T-helper 2 cell treated with Interferon-gamma antibody and Interleukin-4, amounts not matched to agents 100 ng/mL and 5 ng/mL, for 36 hours (primary cell): ENCODE measurements around the gene ZNRF3. TPM values are rescaled to one million over a fixed set of nuclear protein-coding genes. Genes with fewer than 3 reads are reported as not detected.

Experiments
- intact Hi-C: fragments of 100-400 bp; cut with micrococcal nuclease; formaldehyde crosslinking; loops from one replicate; pipeline ENCODE4 v1.15.1; 2023
- total RNA-seq: library from RNA; stranded (reverse); gene quantifications from 2 replicates; pipeline ENCODE4 v1.2.3, GENCODE V29; 2022

Gene ZNRF3
- total RNA-seq, 1 donor from 2014 or later, result 0.82 TPM

DNA sequence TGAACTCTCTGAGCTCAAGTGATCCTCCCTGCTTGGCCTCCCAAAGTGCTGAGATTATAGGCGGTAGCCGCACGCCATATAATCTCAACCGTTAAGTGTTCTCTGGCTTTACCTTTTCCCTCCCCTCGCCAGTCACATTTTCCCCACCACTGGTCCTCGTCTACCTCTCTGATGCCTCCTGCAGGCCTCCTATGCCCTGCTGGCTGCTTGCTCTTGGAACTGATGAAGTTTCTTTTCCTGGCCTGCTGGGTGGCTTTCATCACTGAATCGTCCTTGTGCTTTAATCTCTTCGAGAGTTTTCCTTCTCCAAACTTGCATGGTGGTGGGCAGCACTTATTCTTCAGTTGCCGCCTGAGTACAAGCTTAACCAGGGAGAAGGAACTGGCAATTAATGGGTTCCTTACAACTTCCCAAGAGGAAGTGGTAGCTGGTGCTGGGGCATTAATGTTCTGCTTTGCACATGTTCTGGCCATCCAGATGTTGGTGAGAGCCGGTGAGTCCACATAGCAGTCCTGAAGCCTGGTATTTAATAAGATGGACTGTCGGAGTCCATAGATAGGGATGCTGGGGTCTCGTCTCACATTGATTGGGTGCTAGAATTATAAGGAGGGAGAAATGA lies 177.0 kb downstream of the ZNRF3 start:
- intact Hi-C loops, result no loop called here

- intact Hi-C loops, result no loop called here
These were observed 177.6 kb downstream of the ZNRF3 start for GRCh38 chr22:29060931-29061330.

GRCh38 chr22:29061773-29062172 lies 178.4 kb downstream of the ZNRF3 start, which contains the start of gene C22orf31:
C22orf31 (minus strand) TSS chr22:29061831; CDS start chr22:29061792, 39 bp downstream.
- intact Hi-C loops, result no loop called here

DNA sequence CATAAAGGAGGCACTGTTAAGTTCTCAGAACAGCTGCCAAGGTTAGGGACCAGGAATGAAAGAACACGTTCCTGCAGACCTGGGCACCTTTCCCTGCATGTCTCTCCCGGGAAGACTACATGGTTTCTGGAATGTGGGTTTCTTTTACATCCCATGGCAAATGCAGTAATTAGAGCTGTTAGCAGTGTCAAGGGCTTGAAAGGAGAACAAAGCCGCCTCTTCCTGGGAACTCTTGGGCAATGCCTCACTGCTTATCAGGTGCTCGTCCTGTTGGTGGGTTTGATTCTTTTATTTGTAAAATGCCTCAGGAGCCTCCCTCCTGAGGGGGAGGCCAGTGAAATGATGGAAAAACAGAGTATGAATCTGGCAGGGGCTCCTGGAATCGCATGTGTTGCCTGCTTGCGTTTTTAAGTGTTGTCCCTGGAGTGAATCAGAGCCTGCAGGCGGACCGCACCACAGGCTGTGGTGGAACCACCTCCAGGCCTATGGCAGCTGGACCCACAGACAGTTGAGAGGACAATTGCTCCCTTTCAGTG lies 179.0 kb downstream of the ZNRF3 start:
- intact Hi-C loops, result no loop called here

DNA sequence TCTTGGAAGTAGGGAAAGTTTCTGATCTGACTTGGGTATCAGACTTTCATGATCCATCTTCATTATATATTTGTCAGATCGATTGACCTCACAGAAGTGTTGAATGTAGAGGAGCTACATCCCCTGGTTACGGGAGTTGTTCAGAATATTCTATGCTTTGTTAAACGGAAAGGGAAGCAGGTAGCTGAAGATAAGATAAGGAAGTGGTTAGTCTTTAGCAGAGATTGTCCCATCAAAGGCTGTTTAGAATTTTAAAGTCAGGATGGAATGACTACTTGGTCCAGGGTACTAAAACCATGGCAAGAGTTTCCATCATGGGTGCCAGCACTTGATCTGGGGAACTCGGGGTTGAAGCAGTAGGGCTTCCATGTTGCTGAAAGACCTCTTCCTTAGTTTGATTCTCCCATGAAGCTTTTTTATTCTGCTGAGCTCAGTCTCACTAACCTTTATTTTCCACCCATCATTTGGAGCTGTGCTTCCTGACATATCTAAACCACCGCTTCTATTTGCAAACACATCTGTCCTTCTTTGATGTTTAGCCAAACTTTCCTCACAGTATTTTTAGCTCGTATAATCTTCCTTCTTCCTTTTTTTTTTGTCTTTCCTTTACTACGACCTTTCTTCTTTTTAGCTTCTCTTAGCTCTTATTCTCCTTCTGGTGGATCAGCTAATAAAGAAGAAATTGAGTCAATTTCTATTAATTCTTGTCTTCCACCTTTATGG lies 182.3 kb downstream of the ZNRF3 start:
- intact Hi-C loops, result no loop called here

DNA sequence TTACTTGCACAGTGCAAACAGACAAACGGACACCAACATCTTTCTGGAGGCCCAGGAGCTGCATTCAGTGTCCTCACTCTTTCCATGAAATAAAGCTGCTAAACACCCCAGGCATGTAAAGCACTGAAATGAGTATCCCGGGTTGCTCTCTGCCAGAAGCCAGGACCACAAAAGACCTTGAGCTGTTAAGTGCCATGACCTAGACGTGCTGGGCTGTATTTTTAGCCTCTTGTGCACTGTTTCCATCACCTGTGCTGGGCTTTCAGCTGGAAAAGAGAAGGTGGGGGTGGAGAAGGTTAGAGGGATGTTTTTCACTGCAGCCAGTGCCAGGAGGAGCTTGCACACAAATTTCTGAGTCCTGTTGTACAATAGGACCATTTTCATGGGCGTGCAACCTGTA lies 186.1 kb downstream of the ZNRF3 start:
- intact Hi-C loops, result no loop called here

DNA sequence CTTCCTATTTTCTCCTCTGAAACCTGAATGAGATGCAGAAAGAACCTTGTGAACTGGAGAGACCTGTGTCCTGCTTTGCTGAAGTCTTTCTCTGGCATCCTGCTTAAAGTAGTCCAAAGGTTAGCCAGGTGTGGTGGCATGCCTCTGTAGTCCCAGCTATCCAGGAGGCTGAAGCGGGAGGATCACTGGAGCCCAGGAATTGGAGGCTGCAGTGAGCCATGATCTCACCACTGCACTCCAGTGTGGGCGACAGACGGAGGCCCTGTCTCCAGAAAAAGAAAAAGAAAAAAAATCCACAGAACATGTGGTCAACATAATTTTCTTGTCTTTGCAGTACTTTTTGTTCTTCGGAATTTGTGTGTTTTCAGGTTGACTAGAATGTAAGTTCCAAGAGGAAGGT lies 187.1 kb downstream of the ZNRF3 start:
- intact Hi-C loops, result loop anchor here (5.0 to 10.0 kb wide), 2 partner anchors 84 to 317 kb away; partner anchors contain the start of gene AP1B1

GRCh38 chr22:29071261-29072045 lies 188.1 kb downstream of the ZNRF3 start:
- intact Hi-C loops, result loop anchor here (1.0 to 10.0 kb wide), 3 partner anchors 83 to 316 kb away; partner anchors contain the start of genes AP1B1 and ZNRF3

GRCh38 chr22:29072193-29072978 lies 189.0 kb downstream of the ZNRF3 start:
- intact Hi-C loops, result loop anchor here (1.0 to 10.0 kb wide), 3 partner anchors 82 to 315 kb away; partner anchors contain the start of genes AP1B1 and ZNRF3

DNA sequence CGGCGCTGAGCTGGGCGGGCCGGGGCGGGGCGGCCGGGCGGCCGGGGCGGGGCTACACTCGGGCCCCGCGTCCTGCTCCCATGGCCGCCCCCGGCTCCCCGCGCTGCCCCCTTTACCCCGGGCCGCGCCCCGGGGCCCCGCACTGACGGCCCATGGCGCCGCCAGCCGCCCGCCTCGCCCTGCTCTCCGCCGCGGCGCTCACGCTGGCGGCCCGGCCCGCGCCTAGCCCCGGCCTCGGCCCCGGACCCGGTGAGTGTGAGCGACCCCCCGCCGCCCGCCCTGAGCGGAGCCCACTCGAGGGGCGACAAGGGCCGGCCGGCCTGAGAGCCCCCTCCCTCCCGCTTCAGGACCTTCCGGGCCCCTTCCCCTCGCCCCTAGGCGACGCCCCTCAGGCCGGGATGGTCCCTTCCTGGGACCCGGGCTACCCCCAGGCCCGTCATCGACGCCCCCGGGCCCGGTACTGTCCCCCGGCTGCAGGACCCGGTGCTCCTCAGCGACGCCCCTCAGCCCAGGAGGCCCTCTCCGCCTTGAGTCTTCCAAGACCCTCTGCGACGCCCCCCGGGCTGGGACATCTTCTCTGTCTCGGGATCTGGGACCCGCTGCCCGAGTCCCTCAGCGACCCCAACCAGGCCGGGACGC lies 189.7 kb downstream of the ZNRF3 start, which contains the start of gene KREMEN1:
KREMEN1 (plus strand) TSS at position 57 of the 639 bp plus-strand sequence; CDS start at position 153, 96 bp downstream.
- intact Hi-C loops, result loop anchor here (1.0 to 10.0 kb wide), 3 partner anchors 82 to 314 kb away; partner anchors contain the start of genes AP1B1 and ZNRF3

GRCh38 chr22:29073618-29074275 lies 190.4 kb downstream of the ZNRF3 start:
- intact Hi-C loops, result loop anchor here (5.0 to 10.0 kb wide), 2 partner anchors 81 to 314 kb away; partner anchors contain the start of gene AP1B1

GRCh38 chr22:29074276-29074772 lies 191.0 kb downstream of the ZNRF3 start:
- intact Hi-C loops, result loop anchor here (5.0 to 10.0 kb wide), 2 partner anchors 80 to 313 kb away; partner anchors contain the start of gene AP1B1

GRCh38 chr22:29078036-29078868 lies 194.9 kb downstream of the ZNRF3 start:
- intact Hi-C loops, result loop anchor here (10.0 kb wide), 1 partner anchor 77 kb away; no protein-coding TSS in a partner anchor

GRCh38 chr22:29078869-29079207 lies 195.5 kb downstream of the ZNRF3 start:
- intact Hi-C loops, result loop anchor here (10.0 kb wide), 1 partner anchor 76 kb away; no protein-coding TSS in a partner anchor

- intact Hi-C loops, result loop anchor here (10.0 kb wide), 1 partner anchor 75 kb away; no protein-coding TSS in a partner anchor
These were observed 196.0 kb downstream of the ZNRF3 start for GRCh38 chr22:29079218-29079901.

DNA sequence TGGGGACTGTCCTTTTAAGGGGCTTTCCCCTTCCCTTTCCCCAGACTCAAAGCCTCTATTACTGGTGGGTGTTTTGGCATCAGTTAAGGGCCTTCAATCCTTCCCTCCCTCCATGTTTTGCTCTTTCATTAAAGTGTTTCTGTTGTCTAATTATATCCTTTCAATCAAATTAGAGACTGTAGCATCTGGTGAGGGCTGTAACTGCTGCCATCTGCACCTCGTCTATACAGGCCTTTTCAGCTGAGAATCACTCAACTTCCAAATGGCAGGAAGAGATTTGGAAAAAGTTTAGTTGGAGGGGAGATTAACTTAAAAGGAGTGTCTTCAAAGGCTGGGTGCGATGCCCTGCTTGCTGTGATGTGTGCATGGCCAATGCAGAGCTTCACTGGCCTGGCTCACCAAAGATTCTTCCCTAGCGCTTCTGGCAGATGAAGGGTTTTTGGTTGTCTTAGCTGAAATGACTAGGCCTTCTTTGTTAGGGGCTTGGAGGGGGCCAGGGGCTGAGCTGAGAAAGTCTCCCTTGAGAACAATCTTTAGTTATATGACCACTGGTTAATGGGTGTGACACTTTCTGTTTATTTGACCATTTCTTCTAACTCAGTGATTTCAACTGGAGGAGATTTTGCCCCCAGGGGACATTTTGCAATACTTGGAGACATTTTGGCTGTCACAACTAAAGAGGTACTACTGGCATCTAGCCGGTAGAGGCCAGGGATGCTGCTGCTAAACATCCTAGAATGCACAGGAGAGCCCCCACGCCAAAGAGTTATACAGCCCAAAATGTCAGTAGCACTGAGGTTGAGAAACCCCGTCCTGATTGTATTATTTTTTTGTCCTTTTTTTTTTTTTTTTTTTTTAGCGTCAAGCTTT lies 197.0 kb downstream of the ZNRF3 start:
- intact Hi-C loops, result no loop called here
